HG03457 (cell line): ENCODE measurements around the gene CLDN4.
"Not testable (repeated sequence)": the region's sequence is repeated elsewhere in the genome, so short reads cannot be mapped to it uniquely, and the experiment has no call there.

Experiments
- ATAC-seq: cut with Tn5 transposase; IDR thresholded peaks from one replicate; pipeline ENCODE4 v1.9.1; 2021; ENCODE audit warnings: moderate number of reproducible peaks; ENCODE audit not compliant: unreplicated experiment

The CLDN4 gene, protein sequence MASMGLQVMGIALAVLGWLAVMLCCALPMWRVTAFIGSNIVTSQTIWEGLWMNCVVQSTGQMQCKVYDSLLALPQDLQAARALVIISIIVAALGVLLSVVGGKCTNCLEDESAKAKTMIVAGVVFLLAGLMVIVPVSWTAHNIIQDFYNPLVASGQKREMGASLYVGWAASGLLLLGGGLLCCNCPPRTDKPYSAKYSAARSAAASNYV

GRCh38 chr7:73830681-73831583 lies at the start of gene CLDN4:
TSS of gene CLDN4 (plus strand) at chr7:73830996. CDS start at chr7:73831202, 206 bp downstream.
- no peak for ATAC-seq

DNA sequence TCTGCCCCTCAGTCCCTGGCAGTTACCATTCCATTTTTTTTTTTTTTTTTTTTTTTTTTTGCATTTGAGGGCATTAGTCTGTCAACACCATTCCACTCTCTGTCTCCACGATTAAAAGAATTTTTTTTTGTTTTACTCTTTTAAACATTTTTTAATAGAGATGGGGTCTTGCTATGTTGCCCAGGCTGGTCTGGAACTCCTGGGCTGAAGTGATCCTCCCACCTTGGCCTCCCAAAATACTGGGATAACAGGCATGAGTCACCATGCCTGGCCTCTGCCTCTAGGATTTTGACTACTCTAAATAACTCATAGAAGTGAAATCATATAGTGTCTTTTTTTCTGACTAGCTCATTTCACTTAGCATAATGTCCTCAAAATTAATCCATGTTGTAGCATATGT lies 44.2 kb upstream of the CLDN4 start:
- ATAC-seq = no peak

DNA sequence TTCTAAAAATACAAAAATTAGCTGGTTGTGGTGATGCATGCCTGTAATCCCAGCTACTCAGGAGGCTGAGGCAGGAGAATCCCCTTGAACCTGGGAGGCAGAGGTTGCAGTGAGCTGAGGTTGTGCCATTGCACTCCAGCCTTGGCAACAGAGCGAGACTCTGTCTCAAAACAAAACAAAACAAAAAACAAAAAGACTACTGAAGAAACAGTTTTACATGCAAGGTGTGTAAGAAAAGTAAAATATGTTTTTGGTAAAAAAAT lies 43.1 kb upstream of the CLDN4 start:
- ATAC-seq = not testable (repeated sequence)

GRCh38 chr7:73789051-73789450 lies 41.7 kb upstream of the CLDN4 start:
- ATAC-seq = no peak

DNA sequence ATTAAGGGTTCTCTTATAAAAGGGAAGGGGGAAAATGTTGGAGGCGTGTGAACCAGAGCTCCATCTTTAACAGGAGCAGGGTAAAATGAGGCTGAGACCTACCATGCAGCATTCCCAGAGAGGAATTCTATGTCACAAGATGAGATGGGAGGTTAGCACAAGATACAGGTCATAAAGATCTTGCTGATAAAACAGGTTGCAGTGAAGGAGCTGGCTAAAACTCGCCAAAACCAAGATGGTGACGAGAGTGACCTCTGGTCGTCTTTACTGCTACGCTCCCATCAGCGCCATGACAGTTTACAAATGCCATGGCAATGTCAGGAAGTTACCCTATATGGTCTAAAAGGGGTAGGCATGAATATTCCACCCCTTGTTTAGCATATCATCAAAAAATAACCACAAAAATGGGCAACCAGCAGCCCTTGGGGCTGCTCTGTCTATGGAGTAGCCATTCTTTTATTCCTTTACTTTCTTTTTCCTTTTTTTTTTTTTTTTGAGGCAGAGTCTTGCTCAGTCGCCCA lies 39.6 kb upstream of the CLDN4 start:
- ATAC-seq = not testable (repeated sequence)

GRCh38 chr7:73795188-73795587 lies 35.6 kb upstream of the CLDN4 start:
- not testable (repeated sequence) for ATAC-seq

DNA sequence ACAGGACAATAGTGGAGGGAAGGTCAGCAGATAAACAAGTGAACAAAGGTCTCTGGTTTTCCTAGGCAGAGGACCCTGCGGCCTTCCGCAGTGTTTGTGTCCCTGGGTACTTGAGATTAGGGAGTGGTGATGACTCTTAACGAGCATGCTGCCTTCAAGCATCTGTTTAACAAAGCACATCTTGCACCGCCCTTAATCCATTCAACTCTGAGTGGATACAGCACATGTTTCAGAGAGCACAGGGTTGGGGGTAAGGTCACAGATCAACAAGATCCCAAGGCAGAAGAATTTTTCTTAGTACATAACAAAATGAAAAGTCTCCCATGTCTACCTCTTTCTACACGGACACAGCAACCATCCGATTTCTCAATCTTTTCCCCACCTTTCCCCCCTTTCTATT lies 34.1 kb upstream of the CLDN4 start:
- ATAC-seq = not testable (repeated sequence)

- ATAC-seq = not testable (repeated sequence)
Observed at GRCh38 chr7:73797176-73797575, 33.6 kb upstream of the CLDN4 start.

DNA sequence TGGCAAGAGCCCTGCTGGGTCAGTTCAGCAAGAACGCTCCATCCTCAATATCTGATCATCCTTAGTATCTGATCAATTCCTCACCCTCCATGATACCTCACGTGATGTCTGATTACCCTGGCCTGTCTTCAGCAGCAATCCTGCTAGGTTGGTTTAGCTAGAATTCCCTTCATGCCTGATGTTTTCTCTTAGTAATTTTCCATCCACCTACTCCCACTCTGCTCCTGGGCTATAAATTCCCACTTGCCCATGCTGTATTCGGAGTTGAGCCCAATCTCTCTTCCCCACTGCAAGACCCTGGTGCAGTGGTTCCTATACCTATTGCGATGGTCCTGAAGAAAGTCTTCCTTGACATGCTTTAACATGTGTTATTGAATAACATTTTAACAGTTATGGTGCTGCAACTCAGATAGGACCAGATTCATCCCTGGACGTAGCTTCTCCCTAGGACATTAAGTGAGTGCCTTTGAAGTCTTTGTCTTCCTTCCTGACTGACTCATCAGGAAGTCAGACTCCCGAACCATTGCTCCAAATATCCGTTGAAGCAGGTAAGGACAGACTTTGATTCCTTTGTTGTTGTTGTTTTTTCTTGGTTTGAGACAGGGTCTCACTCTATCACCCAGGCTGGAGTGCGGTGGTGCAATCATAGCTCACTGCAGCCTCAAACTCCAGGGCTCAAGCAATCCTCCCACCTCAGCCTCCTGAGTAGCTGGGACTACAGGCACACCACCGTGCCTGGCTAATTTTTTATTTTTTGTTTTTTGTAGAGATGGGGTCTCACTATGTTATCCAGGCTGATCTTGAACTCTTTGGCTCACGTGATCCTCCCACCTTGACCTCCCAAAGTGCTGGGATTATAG lies 31.3 kb upstream of the CLDN4 start:
- ATAC-seq = no peak

- no peak for ATAC-seq
Observed at GRCh38 chr7:73801577-73801976, 29.2 kb upstream of the CLDN4 start.

DNA sequence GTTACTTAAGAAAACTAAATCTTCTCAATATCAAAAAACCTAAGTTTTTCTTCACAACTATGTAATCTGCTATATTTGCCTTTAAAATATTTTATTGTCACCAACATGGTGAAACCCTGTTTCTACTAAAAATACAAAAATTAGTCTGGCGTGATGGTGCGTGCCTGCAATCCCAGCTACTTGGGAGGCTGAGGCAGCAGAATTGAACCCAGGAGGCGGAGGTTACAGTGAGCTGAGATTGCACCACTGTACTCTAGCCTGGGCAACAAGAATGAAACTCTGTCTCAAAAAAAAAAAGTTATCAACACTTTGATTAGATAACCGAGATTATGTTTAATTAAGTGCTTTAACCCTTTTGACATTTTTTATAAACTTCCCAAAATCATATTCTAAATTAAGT lies 28.3 kb upstream of the CLDN4 start:
- no peak for ATAC-seq

DNA sequence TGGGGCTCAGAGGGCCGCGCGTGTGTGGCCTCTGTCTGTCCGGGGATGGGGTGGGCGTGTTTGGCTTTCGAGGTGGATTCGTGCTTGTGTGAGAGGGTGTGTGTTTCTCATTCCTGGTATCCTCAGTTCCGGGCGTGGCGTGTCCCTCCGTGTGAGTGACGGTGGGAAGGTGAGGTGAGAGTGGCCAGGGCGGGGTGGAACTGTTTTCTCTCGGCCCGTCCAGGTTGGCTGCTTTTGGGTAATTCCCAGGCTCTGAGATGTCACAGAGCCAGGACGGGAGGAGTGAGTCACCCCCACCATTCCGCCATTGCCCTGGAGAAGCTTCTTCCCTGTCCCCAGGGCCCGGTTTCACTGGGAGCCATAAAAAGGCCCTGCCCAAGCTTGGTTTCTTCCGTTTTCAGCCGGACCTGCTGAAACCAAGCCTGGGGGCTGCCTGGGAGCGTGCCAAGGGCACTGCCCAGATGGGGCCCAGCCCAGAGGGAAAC lies 21.3 kb upstream of the CLDN4 start:
- ATAC-seq = no peak

DNA sequence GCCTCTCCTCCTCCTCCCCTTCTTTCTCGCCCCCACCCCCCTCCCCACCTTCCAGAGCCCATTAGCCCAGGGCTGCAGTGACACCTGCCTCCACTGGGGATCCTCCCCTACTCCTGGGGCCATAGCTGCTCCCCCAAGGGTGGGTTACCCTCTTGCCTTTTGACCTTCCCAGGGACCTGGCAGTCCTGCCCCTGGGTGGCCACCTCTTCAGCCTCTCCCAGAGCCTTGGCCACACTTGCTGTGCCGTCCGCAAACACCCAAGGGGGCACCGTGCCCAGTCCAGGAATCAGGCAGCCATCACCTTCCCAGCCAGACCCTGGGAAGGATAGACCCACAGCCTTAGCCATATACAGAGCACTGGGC lies 19.8 kb upstream of the CLDN4 start:
- no peak for ATAC-seq

GRCh38 chr7:73811760-73812168 lies 19.0 kb upstream of the CLDN4 start:
- no peak for ATAC-seq

GRCh38 chr7:73812996-73813395 lies 17.8 kb upstream of the CLDN4 start:
- no peak for ATAC-seq

DNA sequence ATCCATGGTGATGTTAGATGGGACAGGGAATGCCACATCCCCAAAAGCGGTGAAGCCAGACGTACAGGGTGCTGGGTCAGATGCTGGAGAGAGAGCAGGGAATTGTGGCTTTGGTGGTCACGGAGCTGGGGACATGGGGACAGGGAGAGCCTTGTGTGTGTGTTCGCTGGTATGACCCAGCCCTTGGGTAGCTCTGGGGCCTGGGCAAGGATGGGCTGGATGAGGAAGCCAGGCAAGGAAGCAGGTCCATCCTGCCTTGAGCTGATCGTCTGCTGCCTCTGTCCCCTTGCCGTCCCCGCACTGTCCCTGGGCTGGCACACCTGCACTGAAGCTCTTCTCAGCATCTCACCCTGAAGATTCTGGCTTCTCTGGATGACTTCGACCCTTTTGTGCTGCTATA lies 15.4 kb upstream of the CLDN4 start:
- no peak for ATAC-seq

DNA sequence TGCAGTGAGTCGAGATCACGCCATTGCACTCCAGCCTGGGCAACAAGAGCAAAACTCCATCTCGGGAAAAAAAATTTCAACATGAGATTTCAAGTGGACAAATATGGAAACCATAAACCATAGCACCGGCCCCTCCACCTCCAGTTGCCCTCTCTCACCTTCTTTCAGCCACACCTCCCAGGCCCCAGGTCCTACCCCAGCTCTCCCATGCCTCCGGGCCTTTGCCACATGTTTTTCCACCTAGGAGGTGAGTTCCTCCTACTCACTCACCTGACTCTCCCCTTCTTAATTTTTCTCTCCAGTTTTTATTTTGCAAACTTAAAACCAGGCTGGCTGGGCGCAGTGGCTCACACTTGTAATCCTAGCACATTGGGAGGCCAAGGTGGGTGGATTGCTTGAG lies 13.7 kb upstream of the CLDN4 start:
- no peak for ATAC-seq

DNA sequence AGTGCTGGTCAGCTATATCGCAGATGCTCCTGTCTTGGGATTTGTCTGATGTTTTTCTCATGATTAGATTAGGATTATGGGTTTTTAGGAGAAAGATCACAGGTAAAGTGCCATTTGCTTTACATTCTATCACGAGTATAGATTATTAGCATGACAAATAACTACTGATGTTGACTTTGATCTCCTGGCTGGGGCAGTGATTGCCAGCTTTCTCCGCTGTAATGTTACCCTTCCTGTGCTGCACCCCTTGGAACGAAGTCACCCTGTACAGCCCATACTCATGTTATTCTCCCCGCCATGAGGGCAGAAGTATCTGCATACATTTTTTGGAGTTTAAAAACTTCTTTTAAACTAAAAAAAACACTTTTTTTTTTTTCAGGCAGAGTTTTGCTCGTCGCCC lies 10.8 kb upstream of the CLDN4 start:
- ATAC-seq = no peak

DNA sequence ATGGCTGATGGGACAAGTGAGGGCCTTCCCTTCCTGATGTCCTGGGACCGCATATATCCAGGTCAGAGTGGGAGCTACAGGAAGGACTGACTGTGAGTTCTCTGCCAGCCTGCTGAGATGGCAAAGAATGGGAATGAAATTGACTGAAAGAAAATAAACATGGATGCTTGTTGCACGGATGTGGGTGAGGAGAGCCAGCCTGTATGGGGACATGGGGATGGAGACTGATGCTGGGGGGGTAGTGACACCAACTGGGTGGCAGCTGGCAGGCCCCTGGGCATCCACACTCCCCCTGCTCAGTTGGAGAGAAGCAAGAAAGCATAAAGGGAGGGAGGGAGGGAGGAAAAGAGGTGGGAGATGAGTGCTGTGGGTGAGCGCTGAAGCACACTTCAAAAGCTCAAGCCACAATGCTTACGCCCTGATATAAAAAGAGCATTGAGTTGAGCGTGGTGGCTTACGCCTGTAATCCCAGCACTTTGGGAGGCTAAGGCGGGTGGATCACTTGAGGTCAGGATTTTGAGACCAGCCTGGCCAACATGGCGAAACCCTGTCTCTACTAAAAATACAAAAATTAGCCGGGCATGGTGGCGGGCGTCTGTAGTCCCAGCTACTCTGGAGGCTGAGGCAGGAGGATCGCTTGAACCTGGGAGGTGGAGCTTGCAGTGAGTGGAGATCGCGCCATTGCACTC lies 9.1 kb upstream of the CLDN4 start:
- not testable (repeated sequence) for ATAC-seq

GRCh38 chr7:73822319-73823173 lies 8.2 kb upstream of the CLDN4 start:
- no peak for ATAC-seq
